Measurements from ENCODE around the gene PCCA.
"Not testable (repeated sequence)": the region's sequence is repeated elsewhere in the genome, so short reads cannot be mapped to it uniquely, and the experiment has no call there.

PCCA gene

GRCh38 chr13:100364591-100364990, 275.7 kb downstream of the PCCA start:
- FAIRE-seq = no peak

DNA sequence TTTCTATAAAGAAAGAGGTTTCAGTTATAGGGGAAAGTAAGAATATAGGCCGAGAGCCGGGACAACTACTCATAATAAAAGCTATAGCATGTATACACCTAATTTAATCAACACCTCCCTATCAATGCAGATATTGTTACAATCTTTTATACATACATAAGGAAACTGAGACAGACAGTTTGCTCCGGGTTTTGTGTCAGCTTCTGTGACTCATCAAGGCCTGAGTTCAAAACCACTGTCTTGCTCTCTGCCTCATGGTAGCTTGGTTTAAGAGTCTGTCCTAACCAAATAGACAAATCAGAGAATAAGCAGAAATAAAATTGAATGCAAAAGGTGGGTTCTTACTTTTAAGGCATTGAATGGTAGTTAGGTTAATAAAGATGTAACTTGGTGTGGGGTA, 276.8 kb downstream of the PCCA start:
- no peak for FAIRE-seq

DNA sequence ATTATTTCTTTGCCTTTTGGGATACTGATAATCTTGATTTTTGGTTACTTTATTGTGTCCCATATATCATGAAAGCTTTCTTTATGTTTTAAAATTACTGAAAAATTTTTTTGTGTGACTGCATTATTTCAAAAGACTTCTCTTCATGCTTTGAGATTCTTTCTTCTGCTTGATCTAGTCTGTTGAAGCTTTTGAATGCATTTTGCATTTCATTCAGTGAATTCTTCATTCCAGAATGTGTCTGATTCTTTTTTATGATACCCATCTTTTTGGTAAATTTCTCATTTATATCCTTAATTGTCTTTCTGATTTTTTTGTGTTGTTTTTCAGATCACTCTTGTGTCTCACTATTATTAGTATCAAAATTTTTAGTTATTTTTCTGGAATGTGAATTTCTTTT, 289.6 kb downstream of the PCCA start:
- FAIRE-seq = no peak

- FAIRE-seq = no peak
Measured at GRCh38 chr13:100381595-100382224, 292.8 kb downstream of the PCCA start.

DNA sequence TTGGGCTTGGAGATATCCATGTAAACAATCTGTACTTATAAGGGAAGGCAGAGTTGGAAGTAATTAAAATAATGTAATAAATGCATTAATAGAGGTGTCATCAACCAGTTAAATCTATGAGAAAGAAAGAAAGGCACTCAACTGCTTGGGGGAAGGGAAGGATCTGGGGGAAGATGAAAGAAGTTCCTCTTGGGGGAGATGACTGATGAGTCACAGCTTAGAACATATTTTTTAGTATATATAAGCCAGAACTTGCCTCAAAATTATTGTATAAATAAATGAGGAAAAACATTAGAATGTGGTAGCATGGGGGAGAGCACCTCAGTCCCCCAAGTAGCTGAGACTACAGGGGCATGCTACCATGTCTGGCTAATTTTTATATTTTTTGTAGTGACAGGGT, 293.9 kb downstream of the PCCA start:
- FAIRE-seq = no peak

DNA sequence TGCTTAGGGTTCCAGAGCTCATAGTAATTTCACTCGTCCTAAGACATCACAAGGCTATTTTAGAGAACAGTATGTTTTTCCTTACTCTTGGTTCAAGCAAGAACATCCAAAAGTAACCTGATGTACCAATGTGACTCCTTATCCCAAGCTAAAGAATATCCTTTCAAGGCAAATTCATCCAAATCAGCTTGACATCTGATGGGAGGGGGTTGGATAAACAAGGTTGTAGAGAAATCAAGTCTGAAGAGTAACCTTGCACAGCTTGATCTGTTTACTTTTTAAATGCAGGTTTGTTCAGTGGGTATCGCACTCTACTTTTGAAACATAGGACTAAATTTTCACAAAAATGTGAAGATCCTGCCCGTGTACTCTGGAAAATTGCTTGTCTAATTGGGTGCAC, 298.5 kb downstream of the PCCA start:
- FAIRE-seq = no peak

DNA sequence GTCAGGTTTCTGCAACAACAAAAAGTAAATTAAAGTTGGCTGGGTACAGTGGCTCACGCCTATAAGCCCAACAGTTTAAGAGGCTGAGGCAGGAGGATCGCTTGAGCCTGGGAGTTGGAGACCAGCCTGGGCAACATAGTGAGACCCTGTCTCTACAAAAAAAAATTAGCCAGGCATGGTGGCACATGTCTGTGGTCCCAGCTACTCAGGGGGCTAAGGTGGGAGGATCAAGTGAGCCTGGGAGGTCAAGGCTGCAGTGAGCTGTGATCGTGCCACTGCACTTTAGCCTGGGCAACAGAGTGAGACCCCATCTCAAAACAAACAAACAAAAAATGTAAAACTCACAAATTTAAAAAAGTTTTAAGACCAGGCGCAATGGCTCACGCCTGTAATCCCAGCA, 299.3 kb downstream of the PCCA start:
- not testable (repeated sequence) for FAIRE-seq

GRCh38 chr13:100388923-100389322, 300.0 kb downstream of the PCCA start:
- FAIRE-seq = no peak

- FAIRE-seq = no peak
Measured at GRCh38 chr13:100389617-100390016, 300.7 kb downstream of the PCCA start.

DNA sequence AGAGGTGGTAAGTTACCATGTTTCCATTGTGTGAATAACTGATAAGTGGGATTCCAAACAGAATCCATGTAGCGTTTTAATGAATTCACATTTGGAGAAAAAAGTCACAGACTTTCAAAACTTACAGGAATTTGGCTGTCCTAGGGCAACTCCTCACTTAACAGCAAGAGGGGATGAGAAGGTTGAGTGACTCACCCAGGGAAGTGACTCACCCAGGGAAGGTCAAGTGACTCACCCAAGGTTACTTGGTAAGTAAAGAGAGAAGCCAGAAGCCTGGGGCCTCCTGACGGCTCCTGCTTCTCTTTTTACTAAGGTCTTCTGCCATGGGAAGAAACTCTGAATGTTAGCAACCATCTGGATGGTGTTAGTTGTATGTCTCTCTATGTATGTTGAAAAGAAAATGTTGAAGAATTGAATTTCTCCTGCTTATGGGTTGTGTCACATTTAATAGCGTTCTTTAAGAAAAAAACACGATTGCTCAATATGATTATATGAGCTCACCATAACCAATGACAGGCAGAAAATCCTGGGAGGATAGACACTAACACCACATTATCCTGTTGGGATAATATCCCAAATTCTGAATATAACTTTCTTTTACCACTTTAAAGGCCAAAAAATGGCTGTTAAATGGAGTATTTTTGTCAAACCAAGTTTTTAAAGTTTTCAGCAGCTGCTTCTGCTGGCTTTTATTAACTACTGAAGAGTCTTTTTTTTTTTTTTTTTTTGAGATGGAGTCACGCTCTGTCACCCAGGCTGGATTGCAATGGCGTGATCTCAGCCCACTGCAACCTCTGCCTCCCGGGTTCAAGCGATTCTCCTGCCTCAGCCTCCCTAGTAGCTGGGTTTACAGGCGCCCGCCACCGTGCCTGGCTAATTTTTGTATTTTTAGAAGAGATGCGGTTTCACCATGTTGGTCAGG, 304.1 kb downstream of the PCCA start:
- FAIRE-seq = no peak

GRCh38 chr13:100394005-100394695, 305.3 kb downstream of the PCCA start:
- no peak for FAIRE-seq

DNA sequence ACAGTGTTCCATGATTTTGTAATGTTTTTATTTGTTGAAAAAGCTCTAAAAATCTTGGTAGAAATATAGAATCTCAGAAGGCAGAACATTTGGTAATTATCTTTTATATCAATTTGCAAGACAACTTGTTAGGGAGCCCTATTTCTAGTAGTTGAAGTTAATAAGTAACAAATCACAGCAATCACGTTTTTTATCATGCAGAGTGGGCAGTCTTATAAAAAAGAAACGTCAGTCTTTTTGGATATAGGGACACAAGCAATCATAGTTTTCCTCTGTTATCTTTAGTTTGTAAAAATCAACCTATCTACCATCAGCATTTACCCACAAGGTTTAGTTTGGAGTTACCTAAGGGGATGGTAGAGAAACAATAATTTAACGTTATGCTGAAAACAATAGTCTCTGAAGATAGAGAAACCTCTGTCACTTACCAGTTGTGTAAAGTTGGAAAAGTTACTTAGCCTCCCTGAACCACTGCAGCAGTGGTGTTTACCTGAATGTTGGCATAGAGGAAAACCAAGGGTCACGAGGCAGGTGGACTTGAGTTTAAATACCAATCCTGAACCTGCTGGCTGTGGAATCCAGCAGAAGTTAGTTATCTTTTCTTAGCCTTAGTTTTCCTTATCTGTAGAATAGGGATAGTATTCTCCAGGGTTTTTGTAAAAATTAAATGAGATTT, 306.9 kb downstream of the PCCA start:
- no peak for FAIRE-seq

DNA sequence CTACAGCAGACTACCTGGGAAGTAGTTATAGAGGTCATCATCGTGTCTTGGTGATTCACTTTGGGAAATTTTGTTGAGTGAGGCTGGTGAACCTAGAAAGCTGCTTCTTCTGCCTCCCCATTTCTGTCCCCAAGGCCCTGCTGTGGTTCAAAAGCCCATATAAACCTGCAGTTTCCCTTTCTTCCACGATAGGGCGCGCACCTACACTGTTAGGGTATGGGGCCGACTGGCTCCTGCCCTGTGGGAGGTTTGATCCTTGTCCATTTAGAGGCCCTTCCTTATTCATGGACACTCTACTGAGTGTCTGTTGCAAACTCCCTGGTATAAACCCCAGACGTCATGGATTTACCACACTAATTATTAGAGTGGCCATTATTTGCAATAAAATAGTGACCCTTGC, 307.9 kb downstream of the PCCA start:
- no peak for FAIRE-seq

GRCh38 chr13:100397627-100398026, 308.7 kb downstream of the PCCA start:
- no peak for FAIRE-seq

- no peak for FAIRE-seq
Measured at GRCh38 chr13:100398360-100398759, 309.5 kb downstream of the PCCA start.

GRCh38 chr13:100399455-100399854, 310.6 kb downstream of the PCCA start:
- no peak for FAIRE-seq

DNA sequence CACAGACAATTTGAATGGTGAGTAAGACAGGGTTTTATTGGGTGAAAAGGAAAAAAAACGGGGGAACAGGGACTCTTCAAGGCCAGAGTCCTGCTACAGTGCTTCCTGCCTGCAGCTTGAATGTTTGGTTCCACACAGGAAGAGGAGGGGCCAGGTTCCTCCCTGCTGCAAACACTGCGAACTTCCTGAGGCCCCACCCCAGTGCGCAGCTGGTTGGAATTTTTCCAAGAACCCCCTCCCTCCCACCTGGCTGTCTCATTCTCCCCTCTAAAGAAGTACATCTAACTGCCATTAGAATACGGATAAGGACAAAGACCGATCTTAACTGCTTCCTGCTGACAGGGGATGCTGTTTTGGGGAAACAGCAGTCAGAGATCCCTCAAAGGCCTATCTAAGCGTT, 314.8 kb downstream of the PCCA start:
- no peak for FAIRE-seq

DNA sequence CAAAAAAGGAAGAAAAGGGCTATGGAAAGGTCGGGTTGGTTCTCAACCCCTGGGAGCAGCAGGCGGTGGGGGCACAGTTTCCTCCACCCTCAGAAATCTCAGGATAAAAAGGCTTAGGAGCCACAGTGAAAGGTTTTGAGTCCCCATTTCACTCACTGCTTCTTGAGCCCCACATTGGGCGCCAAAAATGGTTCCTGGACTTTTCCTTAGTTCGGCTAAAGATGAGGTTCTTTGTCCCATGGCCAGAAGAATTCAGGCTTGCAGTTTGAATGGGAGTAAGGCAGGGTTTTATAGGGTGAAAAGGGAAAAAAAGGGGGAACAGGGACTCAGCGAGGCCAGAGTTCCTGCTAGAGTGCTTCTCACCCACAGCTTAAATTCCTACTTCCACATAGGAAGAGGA, 320.2 kb downstream of the PCCA start:
- no peak for FAIRE-seq

DNA sequence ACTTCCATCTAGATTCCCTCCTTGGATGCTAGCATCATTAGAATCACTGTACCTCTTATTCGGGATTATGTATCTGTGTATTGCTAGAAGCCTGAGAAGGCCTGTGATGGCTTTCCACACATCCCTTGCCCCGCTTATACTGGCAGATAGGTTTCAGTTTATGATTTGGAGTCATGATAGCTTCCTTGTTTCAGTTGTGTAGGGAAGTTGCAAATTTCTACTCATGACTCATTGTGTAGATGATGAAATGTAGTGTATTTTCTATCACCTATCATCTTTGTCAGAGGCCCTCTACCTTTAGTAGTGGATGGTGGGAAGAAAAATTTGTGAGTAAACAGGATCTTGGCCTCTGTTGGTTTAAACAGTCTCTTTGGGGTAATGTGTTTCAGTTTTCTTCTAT, 334.5 kb downstream of the PCCA start:
- no peak for FAIRE-seq

- no peak for FAIRE-seq
Measured at GRCh38 chr13:100428986-100429385, 340.1 kb downstream of the PCCA start.

DNA sequence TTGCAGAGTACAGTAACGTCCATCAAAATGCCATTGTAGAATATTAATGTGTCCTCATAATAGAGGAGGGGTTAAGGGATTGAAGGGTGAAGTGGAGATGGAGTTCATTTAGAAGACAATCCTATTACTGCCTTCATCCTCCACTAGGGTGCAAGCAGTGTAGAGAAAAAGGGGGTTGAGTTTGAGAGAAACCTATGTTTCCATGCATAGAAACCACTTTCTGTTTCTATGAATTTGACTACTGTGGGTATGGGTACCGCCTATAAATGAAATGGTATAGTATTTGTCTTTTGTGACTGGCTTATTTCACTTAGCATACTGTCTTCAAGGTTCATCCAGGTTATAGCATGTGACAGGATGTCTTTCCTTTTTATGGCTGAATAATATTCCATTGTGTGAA, 343.7 kb downstream of the PCCA start:
- FAIRE-seq = no peak

DNA sequence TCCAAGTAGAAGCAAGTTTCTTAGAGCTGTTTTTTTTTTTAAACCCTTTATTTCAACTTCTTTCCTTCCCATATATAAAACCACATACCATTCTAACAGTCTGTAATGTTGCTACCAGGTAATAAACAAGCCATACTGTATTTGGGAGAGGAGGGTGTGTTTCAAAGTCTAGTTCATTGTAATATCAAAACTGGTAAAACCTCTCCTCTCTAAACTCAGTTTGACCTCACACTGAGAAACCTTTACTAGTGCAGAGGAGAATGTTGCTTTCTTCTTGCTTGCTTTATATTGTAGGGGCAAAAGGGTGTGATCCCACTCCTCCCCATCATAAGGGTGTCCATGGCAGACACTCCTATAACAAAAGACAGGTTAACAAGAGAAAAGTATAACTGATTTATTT, 344.6 kb downstream of the PCCA start:
- FAIRE-seq = no peak
